Activated CD4-positive, CD25-positive, alpha-beta regulatory T cell treated with anti-CD3 and anti-CD28 coated beads, Interleukin-2, amount 50 U/mL, for 24 hours (primary cell): ENCODE measurements around the gene CCNB2.
A peak's percentile ranks its signal among the peaks of the same experiment; 100 is the strongest.
"Not testable (repeated sequence)": the region's sequence is repeated elsewhere in the genome, so short reads cannot be mapped to it uniquely, and the experiment has no call there.

Source experiments
- ATAC-seq, 2 donors: fragments of 150-1000 bp; cut with Tn5 transposase; one replicate each; pipeline ENCODE4 v1.10.0; 2021; ENCODE audit warnings: mild to moderate bottlenecking in 1 of 2, moderate library complexity in 1 of 2

CCNB2 gene

DNA sequence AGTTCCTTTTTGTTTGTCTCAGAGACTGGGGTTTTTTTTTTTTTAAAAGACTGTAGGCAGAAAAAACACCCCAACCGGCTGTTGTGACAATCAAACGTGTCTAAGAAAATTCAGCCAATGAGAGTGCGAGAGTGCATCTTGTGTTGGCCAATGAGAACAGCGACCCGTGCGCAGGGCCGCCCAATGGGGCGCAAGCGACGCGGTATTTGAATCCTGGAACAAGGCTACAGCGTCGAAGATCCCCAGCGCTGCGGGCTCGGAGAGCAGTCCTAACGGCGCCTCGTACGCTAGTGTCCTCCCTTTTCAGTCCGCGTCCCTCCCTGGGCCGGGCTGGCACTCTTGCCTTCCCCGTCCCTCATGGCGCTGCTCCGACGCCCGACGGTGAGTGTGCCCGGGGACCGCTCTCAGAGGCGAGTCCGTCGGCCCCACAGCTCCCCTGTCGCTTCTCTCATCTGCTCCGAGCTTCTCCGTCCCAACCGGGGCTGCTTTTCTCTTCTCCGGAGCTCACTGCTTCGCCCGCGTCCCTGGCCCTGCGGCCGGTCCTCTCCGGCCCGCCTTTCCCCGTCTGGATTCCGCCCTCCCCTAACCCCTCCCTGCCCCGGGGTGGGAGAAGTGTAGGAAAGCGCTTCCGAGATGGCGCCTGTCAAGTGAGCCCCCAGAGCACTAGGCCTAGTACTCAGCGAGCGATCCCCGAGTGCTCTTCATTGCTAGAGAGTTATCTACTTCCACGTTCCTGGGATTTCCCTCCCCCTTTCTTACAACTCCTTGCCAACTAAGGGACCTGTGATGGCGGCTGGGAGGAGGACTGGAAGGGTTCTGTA lies at the start of gene CCNB2:
Gene CCNB2 (plus strand): TSS at position 235 of the 821 bp plus-strand sequence. CDS start 123 bp downstream, at position 358.
- ATAC-seq, result peak; percentile 100

DNA sequence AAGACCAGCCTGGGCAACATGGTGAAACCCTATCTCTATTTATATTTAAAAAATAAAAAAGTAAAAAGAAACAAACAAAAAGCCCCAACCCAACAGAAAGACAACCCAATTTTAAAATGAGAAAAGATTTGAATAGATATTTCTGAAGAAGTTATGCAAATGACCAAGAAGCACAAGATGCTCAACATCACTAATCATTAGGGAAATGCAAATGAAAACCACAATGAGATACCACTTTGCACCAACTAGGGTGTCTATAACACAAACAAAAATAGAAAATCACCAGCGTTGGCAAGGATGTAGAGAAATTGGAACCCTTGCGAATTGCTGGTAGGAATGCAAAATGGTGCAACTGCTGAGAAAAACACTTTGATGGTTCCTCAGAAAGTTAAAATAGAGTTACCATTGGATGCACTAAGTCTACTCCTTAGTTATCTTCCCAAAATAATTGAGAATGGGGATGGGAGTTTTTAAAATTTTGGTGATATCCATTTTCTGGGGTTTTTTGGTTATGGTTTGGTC lies 45.8 kb upstream of the CCNB2 start:
- ATAC-seq, result no peak

DNA sequence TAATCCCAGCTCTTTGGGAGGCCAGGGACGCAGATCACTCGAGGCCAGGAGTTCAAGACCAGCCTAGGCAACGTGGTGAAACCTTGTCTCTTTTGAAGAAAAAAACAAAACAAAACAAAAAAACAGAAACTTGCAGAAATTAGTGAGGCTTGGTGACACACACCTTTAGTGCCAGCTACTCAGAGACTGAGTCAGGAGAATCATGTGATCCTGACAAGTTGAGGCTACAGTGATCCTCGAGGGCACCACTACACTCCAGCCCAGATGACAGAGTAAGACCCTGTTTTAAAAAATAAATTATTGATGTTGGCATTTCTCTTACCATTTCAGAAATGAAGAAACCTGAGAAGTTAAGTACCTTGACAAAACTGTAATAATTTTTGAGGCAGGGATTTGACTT lies 44.6 kb upstream of the CCNB2 start:
- ATAC-seq, result peak; percentile 38 to 76

DNA sequence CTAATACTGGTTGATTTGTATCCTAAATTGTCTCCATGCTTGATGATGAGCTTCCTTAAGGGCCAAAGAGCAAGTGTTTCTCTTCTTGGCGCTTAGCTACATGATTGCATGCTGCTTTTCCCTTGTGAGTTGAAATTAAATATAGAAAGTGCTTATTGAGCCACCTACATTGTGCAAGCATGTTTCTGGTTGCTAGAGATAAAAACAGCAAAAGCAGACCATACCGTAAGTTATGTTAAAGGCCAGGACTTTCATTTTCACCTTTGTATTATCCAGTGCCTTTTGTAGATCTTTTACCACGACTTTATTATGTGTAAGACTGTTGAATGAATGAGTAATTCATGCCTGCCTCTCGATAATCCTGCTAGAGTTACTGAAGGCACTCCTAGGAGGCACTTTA lies 41.9 kb upstream of the CCNB2 start:
- no peak for ATAC-seq

DNA sequence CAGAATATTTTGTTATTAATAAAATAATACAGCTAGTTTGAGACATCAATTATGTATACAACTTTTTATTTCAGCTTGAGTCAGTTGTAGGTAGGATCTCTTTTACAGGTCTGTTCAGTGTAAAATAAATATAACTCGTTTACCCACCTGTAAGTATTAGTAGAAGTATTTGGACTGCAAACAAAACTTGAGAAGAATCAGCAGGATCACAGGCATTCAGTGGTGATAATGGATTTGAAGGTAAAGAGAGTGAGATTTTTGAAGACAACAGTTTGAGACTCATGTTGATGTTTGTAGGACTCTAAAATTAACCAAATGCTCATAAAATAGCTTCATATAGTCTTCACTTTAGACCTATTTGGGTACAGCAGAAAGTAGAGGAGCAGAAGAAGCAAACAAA lies 35.5 kb upstream of the CCNB2 start:
- ATAC-seq, result no peak

DNA sequence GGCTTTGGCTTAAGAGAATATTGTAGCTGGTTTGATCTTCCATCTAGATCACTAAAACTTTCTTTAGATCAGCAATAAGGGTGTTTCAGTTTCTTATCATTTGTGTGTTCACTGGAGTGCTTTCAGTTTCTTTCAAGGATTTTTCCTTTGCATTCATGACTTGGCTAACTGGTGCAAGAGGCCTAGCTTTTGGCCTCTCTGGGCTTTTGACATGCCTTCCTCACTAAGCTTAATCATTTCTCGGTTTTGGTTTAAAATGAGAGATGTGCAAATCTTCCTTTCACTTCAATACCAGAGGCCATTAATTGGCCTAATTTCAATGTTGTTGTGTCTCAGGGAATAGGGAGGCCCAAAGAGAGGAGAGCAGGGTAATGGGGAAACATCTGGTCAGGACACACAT lies 30.3 kb upstream of the CCNB2 start:
- ATAC-seq, result peak; percentile 48 to 63

DNA sequence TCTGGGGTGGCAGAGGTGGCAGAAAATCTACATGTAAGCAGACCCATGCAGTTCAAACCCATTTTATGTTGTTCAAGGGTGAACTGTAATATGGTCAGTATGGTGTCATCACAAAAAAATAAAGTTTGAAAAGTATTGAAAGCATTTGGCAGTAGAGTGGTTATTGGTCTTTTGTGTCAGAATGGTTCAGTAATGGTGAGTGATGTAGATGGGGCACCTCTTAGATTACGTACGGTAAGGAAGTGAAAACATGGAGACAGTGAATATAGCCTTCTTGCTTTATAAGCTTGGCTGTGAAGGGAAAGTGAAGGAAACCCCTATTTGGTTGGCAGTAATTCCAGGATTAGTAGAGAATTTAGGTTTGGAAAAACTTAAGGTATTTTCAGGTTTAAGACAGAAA lies 17.2 kb upstream of the CCNB2 start:
- no peak for ATAC-seq

DNA sequence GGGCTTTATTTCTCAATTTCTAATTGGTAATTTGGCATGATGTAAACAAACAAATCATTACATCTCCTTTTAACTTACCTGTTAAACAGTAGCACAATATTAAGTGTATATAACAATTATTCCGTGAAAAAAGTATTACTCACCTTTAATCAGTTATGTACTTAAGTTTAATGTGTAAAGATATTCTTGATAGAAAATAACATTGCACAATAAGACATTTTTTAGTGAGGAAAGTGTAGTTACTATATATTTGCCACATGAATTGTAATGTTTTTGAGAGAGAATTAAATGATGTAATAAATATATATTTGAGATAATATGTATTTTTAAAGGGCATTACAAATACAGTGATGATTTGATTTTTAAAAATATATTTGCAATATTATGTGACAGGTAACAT lies 10.9 kb upstream of the CCNB2 start:
- ATAC-seq, result no peak

DNA sequence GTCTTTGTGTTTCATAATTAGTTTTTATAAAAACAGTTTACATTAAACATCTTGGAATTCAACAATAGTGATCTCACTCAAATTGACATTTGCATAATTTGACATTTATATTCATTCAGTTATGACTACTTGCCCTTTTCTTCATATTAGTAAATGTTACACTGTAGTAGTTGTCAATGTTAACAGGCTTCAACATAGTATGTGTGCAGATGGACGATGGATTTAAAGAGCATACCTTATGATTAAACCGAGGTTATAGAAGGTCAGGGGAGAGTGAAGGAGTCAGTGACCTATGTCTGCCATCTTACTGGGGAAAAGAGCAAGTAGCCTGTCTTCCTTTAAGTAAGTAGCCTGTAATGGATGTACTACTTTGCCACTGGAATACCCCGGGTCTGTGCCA lies 8.5 kb upstream of the CCNB2 start:
- ATAC-seq, result peak in 1 of 2 donors; percentile 67

DNA sequence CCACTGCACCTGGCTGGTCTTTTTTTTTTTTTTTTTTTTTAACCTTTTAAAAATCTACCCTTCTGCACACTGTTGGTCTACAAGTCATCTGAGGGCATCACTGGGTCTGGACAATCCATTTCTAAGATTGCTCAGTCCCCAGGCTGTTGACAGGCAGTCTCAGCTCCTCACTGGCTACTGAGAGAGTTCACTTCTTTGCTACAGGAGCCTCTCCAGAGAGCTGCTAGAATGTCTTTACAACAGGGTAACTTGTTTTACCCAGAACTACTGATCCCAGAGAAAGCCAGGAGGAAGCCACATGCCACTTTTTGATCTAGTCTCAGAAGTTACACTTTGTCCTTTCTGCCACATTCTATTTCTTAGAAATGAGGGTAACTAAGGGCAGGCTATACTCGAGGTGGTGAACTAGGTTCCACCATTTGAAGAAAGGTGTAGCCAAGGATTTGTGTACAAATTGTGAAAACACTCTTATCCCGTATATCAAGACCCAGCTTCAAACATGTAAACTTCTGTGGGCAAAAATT lies 5.7 kb upstream of the CCNB2 start:
- ATAC-seq, result no peak

DNA sequence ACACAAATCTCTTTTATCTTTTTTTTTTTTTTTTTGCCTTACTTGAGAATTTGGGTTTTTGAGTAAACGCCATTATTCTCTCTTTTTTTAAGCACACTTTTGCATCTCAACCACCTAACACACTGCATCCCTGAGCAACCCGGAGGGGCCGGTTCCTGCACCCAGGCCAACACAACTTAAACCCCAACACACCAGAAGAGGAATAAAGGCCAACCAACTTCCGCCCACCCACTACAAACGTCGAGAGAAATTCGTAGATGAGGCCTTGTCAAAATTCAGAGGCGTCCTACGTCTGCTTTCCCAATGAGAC lies 389 bp upstream of the CCNB2 start:
- ATAC-seq, result no peak

DNA sequence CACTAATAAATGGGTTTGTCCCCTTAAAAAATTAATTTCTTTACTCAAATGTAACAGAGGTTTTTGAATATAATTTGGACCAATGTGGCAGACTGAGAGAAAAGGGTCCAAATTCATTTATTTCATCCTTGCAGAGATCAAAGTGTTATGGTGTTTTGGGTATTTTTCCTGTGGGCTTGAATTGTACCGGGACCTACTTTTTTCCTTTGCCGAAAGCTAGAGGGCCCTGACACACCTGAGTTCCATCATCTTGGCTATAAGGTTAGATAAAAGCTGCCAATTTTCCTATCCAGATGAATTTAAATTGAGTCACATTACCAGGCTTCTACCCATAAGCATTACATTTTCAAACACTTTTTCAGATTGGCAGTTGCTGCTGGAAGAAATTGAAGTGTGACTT lies 908 bp downstream of the CCNB2 start:
- ATAC-seq, result no peak

DNA sequence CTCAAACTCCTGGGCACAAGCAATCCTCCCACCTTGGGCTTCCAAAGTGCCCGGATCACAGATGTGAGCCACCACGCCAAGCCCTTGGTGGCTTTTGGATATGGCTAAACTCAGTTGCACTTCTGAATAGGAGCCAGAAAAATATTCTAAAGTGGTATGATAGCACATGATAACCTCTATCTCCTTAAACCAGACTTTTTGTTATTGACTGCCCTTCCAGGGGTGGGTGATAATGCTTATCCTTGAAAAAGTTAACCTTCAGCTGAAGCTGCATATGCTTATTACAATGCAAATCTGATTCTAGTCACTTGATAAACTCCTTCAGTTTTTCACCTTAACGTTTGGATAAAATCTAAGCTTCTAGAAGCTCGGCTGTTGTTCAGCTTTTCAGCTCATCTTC lies 6.3 kb downstream of the CCNB2 start:
- ATAC-seq, result no peak

DNA sequence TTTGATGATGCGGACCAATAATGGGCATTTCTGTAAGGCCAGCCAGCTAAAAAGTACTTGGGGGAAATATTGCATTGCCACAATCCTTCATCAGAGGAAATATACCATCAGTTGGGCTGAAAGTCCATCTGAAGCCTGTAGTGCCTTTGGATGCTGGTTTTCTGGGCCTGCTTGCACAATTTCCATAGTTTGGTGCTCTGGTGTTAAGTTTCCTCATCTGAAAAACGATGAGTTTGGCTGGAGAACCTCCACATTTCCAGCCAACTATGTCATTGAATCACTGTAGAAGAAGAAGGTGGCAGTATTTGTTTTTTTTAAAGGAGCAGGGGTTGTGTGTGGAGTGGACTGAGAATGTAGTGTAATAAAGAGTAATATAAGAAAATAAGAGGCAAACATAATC lies 10.1 kb downstream of the CCNB2 start:
- no peak for ATAC-seq

DNA sequence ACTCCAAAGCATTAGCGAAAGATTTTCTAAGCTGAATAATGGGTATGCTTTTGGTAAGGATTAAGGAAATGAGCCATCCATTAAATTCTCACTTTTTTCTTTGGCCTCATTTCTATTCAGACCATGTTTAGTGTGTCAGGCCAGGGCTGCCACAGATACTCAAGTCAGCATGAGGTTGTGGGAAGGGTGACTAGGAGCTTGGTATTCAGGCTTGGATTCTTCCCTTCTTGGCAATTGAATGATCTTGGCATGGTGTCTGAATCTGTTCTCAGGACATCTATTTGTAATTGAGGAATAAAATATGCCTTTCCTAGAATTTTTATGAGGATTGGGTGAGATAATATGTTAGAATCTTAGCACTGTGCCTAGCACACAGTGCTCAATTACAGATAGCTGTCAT lies 11.2 kb downstream of the CCNB2 start:
- ATAC-seq, result no peak

DNA sequence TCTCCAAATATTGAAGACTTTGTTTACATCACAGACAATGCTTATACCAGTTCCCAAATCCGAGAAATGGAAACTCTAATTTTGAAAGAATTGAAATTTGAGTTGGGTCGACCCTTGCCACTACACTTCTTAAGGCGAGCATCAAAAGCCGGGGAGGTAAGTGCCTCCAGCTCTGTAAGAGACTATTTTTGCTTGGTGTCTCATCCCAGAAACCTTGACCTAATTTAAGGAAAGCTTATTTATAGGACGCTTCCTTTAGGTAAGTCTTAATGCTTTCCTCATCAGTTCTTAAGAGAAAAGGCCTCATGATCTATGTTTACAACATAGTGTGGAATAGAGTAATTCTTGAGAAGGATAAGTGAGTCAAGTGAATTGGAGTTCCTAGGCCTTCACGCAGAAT lies 11.8 kb downstream of the CCNB2 start:
- ATAC-seq, result no peak

DNA sequence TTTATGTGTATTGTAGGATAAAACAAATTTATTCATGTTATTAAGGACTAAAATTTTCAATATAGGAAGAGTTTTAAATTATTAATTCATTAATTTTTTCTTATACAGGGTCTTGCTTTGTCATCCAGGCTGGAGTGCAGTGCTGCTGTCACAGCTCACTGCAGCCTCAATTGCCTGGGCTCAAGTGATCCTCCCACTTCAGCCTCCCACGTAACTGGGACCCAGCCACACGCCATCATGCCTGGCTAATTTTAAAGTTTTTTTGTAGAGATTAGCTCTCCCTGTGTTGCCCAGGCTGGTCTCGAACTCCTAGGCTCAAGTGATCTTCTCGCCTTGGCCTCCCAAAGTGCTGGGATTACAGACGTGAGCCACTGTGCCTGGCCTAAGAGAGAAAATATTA lies 14.7 kb downstream of the CCNB2 start:
- no peak for ATAC-seq

DNA sequence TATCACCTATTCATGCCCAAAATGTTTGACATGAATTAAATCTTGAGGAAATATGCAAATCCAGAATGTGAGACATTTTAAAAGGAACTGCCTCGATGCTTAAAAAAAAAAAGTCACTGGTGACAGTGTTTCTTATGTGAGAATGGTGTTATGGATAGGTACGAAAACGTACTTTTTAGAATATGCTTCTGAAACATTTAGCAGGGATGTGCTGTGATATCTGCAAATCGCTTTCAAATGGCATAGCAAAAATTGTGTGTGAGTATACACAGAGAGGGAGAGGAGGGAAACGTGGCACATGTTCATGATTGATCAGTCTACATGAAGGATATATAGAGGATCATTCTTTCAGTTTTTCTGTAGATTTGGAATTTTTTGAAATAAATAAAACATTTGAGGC lies 16.0 kb downstream of the CCNB2 start:
- no peak for ATAC-seq

DNA sequence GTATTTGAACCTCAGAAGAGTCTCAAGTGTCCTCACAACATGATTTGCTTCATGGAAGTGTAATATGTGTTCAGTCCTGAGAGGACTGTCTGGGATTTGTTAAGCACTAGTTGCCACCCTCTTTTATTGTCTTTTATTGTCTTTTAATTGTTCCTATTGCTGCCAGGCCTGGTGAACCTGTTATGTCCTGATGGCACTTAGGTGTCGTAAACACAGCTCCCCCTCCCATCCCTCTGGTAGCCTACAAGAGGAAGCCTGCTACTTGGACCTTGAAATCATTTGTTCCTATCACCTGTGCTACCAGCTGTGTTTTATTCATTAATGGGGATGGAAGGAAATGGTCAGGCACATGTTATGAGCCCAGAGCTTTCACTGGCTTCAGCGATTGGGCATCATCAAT lies 19.3 kb downstream of the CCNB2 start:
- ATAC-seq, result no peak

DNA sequence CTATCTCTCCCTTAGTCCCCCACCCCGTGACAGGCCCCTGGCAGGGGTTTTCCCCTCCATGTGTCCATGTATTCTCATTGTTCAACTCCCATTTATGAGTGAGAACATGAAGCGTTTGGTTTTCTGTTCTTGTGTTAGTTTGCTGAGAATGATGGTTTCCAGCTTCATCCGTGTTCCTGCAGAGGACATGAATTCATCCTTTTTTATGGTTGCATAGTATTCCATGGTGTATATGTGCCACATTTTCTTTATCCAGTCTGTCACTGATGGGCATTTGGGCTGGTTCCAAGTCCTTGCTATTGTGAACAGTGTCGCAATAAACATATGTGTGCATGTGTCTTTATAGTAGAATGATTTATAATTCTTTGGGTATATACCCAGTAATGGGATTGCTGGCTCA lies 20.7 kb downstream of the CCNB2 start:
- not testable (repeated sequence) for ATAC-seq

DNA sequence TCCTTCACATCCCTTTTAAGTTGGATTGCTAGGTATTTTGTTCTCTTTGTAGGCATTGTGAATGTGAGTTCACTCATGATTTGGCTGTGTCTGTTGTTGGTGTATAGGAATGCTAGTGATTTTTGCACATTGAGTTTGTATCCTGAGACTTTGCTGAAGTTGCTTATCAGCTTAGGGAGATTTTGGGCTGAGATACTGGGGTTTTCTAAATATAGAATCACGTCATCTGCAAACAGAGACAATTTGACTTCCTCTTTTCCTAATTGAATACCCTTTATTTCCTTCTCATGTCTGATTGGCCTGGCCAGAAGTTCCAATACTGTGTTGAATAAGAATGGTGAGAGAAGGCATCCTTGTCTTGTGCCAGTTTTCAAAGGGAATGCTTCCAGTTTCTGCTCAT lies 22.3 kb downstream of the CCNB2 start:
- not testable (repeated sequence) for ATAC-seq

DNA sequence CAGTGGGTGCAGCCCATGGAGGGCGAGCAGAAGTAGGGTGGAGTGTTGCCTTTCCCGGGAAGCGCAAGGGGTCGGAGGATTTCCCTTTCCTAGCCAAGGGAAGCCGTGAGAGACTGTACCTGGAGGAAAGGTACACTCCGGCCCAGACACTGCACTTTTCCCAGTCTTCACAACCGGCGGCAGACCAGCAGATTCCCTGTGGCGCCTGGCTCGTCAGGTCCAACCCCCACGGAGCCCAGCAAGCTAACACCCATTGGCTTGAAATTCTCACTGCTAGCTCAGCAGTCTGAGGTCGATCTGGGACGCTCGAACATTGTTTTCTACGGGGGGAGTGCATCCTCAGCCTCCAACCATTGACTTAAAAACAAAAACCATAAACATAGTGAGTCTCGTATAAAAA lies 26.5 kb downstream of the CCNB2 start:
- no peak for ATAC-seq

DNA sequence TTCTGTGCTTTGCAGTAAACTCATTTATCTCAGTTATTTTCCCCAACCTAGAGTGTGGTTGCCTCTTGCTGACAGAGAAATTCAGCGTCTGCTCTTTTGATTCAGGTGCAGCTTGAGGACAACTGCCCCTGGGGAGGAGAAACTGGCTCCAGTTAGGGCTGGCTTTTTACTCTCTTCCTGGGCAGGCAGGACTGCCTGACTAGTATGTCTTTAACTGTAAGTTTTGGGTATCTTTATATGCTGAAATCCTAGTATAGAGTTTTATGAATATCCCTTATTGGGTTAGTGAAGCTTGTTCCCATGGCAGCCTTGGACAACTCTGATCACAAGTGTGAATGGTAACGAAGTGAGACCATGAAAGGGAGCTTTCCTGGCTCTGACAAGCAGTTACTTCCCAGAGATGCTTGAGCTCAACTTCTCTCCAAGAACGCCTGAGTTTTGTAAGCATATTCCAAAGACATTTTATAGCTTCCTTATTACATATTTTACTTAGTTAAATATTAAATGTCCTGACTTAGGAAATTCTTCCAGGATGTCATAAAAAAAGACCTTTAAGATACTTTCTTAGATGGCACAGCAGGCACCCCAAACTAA lies 27.1 kb downstream of the CCNB2 start:
- no peak for ATAC-seq

DNA sequence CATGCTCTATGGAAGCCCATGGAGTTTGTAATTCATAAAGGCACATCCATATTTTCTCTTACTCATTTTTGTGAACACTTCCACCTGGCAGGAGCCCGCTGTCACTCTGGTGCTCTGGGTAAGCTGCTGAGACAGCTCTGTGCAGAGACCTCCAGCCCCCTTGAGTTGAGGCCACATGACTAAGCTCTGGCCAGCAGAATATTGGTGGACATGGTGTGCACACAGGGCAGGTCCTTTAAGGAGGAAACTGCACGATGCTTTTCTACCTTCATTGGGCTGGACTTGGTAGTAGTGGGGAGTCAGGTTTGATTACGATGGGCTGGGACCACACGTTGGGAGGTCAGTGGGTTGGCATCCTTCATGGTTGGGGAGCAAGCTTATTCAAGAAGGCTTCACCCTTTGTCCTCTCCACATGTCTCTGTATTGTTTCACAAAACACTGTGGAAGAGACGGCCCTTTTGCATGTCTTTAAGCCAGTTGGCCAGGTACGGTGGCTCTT lies 29.0 kb downstream of the CCNB2 start:
- no peak for ATAC-seq
